WERI-Rb-1 (cell line): ENCODE data around the gene GTSF1L.

Experiments used
- DNase-seq: peaks from one replicate; pipeline ENCODE4 v3.0.0-alpha.2; 2020
- H3K27ac ChIP-seq: fragments of 250-450 bp; sonication (Bioruptor Pico); 2 replicates; pipeline ENCODE4 v1.5.1; 2020; ENCODE audit warnings: mild to moderate bottlenecking, moderate library complexity
- H3K27me3 ChIP-seq: fragments of 250-450 bp; sonication (Bioruptor Pico); 2 replicates; pipeline ENCODE4 v1.5.1; 2021; ENCODE audit warnings: mild to moderate bottlenecking, low read depth, moderate library complexity; ENCODE audit not compliant: insufficient read depth, severe bottlenecking
- H3K36me3 ChIP-seq: fragments of 250-450 bp; sonication (Bioruptor Pico); 2 replicates; pipeline ENCODE4 v1.5.1; 2020; ENCODE audit warnings: mild to moderate bottlenecking, moderate library complexity
- H3K4me3 ChIP-seq: 2 replicates; pipeline ENCODE4 v1.5.1; 2011; ENCODE audit warnings: low read depth, mild to moderate bottlenecking, control low read depth, low read length
- H3K9me3 ChIP-seq: fragments of 250-450 bp; sonication (Bioruptor Pico); 2 replicates; pipeline ENCODE4 v1.5.1; 2021; ENCODE audit warnings: mild to moderate bottlenecking, moderate library complexity; ENCODE audit not compliant: severe bottlenecking
- CTCF ChIP-seq: IDR thresholded peaks from 2 replicates; pipeline ENCODE4 v1.5.1; 2011; ENCODE audit warnings: low read depth, mild to moderate bottlenecking, control low read depth, inconsistent platforms, low read length

Gene GTSF1L

DNA sequence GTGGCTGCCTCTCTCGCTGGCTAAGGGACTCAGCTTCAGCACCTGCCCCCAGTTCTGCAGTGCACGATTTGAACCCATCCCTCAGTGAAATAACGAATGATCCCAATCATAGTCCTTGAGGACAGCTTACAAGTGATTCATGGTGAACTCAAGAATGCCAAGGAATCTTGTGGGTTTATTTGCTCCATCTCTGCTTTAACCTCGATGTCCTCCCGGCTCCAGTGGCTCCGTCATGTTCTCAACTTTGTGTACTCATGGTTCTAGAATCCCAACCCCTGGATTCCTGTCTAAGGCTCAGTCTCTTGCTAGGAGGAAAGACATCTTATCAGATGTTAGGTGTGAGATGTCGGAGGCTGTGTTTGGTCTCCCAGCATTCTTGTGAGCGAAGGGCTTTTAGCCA is 29.0 kb upstream of the GTSF1L start:
- Histone ChIP-seq H3K4me3 (no peak overlapping the region), H3K27me3 (peaks cover 68% of the 10 kb centered on the region), H3K36me3 (no peaks in the 10 kb centered on the region), H3K27ac (no peak overlapping the region), H3K9me3 (no peaks in the 10 kb centered on the region)
- no peak for DNase-seq
- no peak for TF ChIP-seq CTCF

- Histone ChIP-seq H3K27me3 (peaks cover 68% of the 10 kb centered on the region), H3K27ac (no peak overlapping the region), H3K4me3 (no peak overlapping the region), H3K36me3 (no peaks in the 10 kb centered on the region), H3K9me3 (no peaks in the 10 kb centered on the region)
- DNase-seq, result no peak
- TF ChIP-seq CTCF, result no peak
Measured at GRCh38 chr20:43755390-43755789, 28.6 kb upstream of the GTSF1L start.

DNA sequence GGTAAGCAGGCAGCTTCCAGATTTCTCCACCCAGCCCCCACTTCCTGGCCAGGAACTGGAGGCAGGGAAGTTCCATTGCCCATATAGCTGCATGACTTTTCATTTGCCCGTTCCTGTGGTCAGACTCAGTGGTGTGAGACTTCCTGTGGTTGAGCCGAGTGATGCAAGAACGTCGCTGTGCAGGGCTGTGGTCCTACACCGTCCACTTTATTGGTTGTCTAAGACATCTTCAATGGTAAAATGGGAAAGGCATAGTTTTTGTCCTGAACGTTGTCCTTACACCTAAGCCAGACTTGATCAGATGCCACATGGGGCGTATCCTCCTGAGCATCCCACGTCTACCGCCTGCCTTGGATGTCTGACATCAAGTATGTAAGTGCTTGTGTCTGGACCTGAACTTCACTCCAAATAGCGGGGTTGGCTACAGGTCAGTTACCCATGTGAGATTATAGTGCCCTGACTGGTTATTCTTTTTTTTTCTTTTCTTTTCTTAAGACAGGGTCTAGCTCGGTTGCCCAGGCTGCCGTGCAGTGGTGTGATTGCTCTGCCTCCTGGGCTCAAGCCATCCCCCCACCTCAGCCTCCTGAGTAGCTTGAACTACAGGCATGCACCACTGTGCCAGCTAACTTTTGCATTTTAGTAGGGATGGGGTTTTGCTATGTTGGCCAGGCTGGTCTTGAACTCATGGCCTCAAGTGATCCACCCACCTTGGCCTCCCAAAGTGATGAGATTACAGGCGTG is 25.9 kb upstream of the GTSF1L start:
- Histone ChIP-seq H3K27ac (no peak overlapping the region), H3K4me3 (no peak overlapping the region), H3K9me3 (no peaks in the 10 kb centered on the region), H3K27me3 (peaks cover 57% of the 10 kb centered on the region), H3K36me3 (no peaks in the 10 kb centered on the region)
- DNase-seq, result no peak
- no peak for TF ChIP-seq CTCF

DNA sequence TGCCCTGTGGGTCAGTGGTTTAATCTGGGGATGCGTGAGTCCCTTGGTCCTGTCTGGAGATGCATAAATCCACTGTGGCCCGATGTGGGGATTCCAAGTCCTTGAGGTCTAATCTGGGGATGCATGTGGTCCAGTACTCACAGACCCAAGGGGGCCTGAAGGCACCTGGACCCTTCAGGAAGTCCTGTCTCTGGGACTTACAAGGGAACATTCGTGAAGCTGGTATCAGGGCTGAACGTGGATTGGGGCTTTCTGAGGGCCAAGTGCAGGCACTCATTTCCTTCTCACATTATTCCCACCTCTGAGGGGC is 25.2 kb upstream of the GTSF1L start:
- no peaks in the 10 kb centered on the region for H3K9me3 ChIP-seq
- no peak for DNase-seq
- TF ChIP-seq CTCF, result no peak
- H3K27ac ChIP-seq, result no peak overlapping the region
- peaks cover 56% of the 10 kb centered on the region for H3K27me3 ChIP-seq
- no peaks in the 10 kb centered on the region for H3K36me3 ChIP-seq
- H3K4me3 ChIP-seq, result no peak overlapping the region

- no peak for DNase-seq
- H3K4me3 ChIP-seq, result no peak overlapping the region
- H3K27ac ChIP-seq, result no peak overlapping the region
- no peak for TF ChIP-seq CTCF
- H3K9me3 ChIP-seq, result no peaks in the 10 kb centered on the region
- no peaks in the 10 kb centered on the region for H3K36me3 ChIP-seq
- H3K27me3 ChIP-seq, result peaks cover 56% of the 10 kb centered on the region
Measured at GRCh38 chr20:43751167-43752050, 24.6 kb upstream of the GTSF1L start.
